CD4-positive, alpha-beta memory T cell (primary cell): ENCODE measurements around the gene TOP2A. TPM values are rescaled to one million over a fixed set of nuclear protein-coding genes. Genes with fewer than 3 reads are reported as not detected.

Experiments
- CTCF ChIA-PET: fragments of 350-600 bp; sonication (Branson Sonifier 250); formaldehyde crosslinking; loops from one replicate; lab custom pipeline; 2021; ENCODE audit warnings: inconsistent platforms; ENCODE audit not compliant: partially characterized antibody; lab: Charles Lee
- POLR2A ChIA-PET: fragments of 350-600 bp; sonication (Branson Sonifier 250); formaldehyde crosslinking; loops from one replicate; lab custom pipeline; 2021; ENCODE audit not compliant: partially characterized antibody; lab: Charles Lee
- DNase-seq, 5 donors: peaks; one replicate each; pipeline versions ENCODE4 v3.0.0 to v3.0.0-alpha.2; 2020 to 2022; ENCODE audit warnings: mixed read lengths in 1 of 5
- H3K27ac ChIP-seq: one replicate; pipeline ENCODE4 v1.7.0; 2013; ENCODE audit warnings: low read depth, low read length
- H3K27me3 ChIP-seq: 2 replicates; pipeline ENCODE4 v1.7.0; 2013; ENCODE audit warnings: mild to moderate bottlenecking, low read length, moderate library complexity; ENCODE audit not compliant: insufficient read depth
- H3K36me3 ChIP-seq: 2 replicates; pipeline ENCODE4 v1.7.0; 2013; ENCODE audit warnings: mild to moderate bottlenecking, low read length, moderate library complexity; ENCODE audit not compliant: insufficient read depth
- H3K4me1 ChIP-seq: 2 replicates; pipeline ENCODE4 v1.7.0; 2013; ENCODE audit warnings: mild to moderate bottlenecking, low read length, moderate library complexity; ENCODE audit not compliant: insufficient read depth
- H3K4me3 ChIP-seq, 2 donors: one replicate each; pipeline ENCODE4 v1.7.0; 2013; ENCODE audit warnings: low read length in 2 of 2, mild to moderate bottlenecking in 1 of 2
- H3K9me3 ChIP-seq, 2 donors: one replicate each; pipeline ENCODE4 v1.7.0; 2013; ENCODE audit warnings: low read length in 2 of 2, control low read depth in 1 of 2; ENCODE audit not compliant: control insufficient read depth in 1 of 2
- H3K27ac Mint-ChIP-seq, 7 donors: one replicate each; pipeline ENCODE4 v1.8.0; 2020 to 2021; ENCODE audit warnings: mixed read lengths in 7 of 7, mild to moderate bottlenecking in 6 of 7, inconsistent platforms in 3 of 7, moderate library complexity in 3 of 7
- H3K27me3 Mint-ChIP-seq, 2 donors: one replicate each; pipeline ENCODE4 v1.8.0; 2020 to 2021; ENCODE audit warnings: mixed read lengths in 2 of 2
- H3K36me3 Mint-ChIP-seq, 2 donors: one replicate each; pipeline ENCODE4 v1.8.0; 2020 to 2021; ENCODE audit warnings: mixed read lengths in 2 of 2, inconsistent platforms in 1 of 2, mild to moderate bottlenecking in 1 of 2
- H3K4me1 Mint-ChIP-seq, 4 donors: one replicate each; pipeline ENCODE4 v1.8.0; 2020 to 2021; ENCODE audit warnings: mixed read lengths in 4 of 4, mild to moderate bottlenecking in 1 of 4
- H3K4me3 Mint-ChIP-seq, 8 donors: one replicate each; pipeline ENCODE4 v1.8.0; 2020 to 2021; ENCODE audit warnings: mixed read lengths in 8 of 8, mild to moderate bottlenecking in 7 of 8, moderate library complexity in 6 of 8, inconsistent platforms in 3 of 8
- H3K9me3 Mint-ChIP-seq, 8 donors: one replicate each; pipeline ENCODE4 v1.8.0; 2020 to 2021; ENCODE audit warnings: mixed read lengths in 8 of 8, mild to moderate bottlenecking in 5 of 8, inconsistent platforms in 3 of 8, moderate library complexity in 1 of 8
- intact Hi-C: fragments of 100-400 bp; cut with micrococcal nuclease; formaldehyde crosslinking; loops from one replicate; pipeline ENCODE4 v1.15.1; 2023
- polyA plus RNA-seq, 2 donors: library from polyadenylated mRNA; unstranded; fragments of 300-500 nt; fragmentation: Illumina TruSeq; gene quantifications; one replicate each; pipeline ENCODE4 v1.2.3, GENCODE V29; 2021
- total RNA-seq, 2 experiments: library from RNA; stranded (reverse); gene quantifications; one replicate each; pipeline ENCODE4 v1.2.3, GENCODE V29; 2021

The TOP2A gene
- total and polyA plus RNA-seq, 4 experiments from 2014 or later, result 0.10 to 1.1 (median 0.30) TPM

- peak overlapping the region in 1 of 7 donors; percentile 12 for H3K27ac Mint-ChIP-seq
- Histone ChIP-seq H3K4me3 (no peak overlapping the region), H3K27ac (no peak overlapping the region), H3K9me3 (no peaks in the 10 kb centered on the region), H3K4me1 (peaks cover 21% of the 10 kb centered on the region), H3K36me3 (no peaks in the 10 kb centered on the region), H3K27me3 (no peaks in the 10 kb centered on the region)
- peaks cover 0 to 7% of the 10 kb centered on the region in 2 donors for H3K27me3 Mint-ChIP-seq
- no peak for DNase-seq
- H3K9me3 Mint-ChIP-seq, result no peaks in the 10 kb centered on the region
- peaks cover 5 to 12% (median 8%) of the 10 kb centered on the region in 4 donors for H3K4me1 Mint-ChIP-seq
- ChIA-PET POLR2A (interaction anchor here (1.0 to 5.0 kb wide), 4 partner anchors 56 to 200 kb away, joined by 3 to 26 read pairs (median 9); partner anchors contain the start of gene TOP2A), CTCF (interaction anchor here (0.8 to 9.8 kb wide), 10 partner anchors 10 to 199 kb away, joined by 3 to 71 read pairs (median 6); partner anchors contain the start of gene IGFBP4)
- H3K4me3 Mint-ChIP-seq, result peak overlapping the region in 4 of 8 donors; percentile 9 to 62 (median 42)
- intact Hi-C loops, result no loop called here
- H3K36me3 Mint-ChIP-seq, result no peaks in the 10 kb centered on the region
Observed at GRCh38 chr17:40361063-40361924, 56.4 kb downstream of the TOP2A start.

GRCh38 chr17:40360091-40360490 is 57.6 kb downstream of the TOP2A start:
- Histone ChIP-seq H3K4me1 (peaks cover 21% of the 10 kb centered on the region), H3K36me3 (peaks cover 9% of the 10 kb centered on the region), H3K4me3 (no peak overlapping the region), H3K27me3 (no peaks in the 10 kb centered on the region), H3K9me3 (no peaks in the 10 kb centered on the region), H3K27ac (no peak overlapping the region)
- POLR2A ChIA-PET, result interaction anchor here (1.0 to 5.0 kb wide), 2 partner anchors 37 to 173 kb away, joined by 3 to 26 read pairs; no protein-coding TSS in a partner anchor
- Mint-ChIP-seq H3K27ac (no peak overlapping the region), H3K27me3 (peaks cover 0 to 7% of the 10 kb centered on the region in 2 donors), H3K4me1 (peaks cover 6 to 12% (median 9%) of the 10 kb centered on the region in 4 donors), H3K4me3 (no peak overlapping the region), H3K36me3 (peaks cover 3 to 4% of the 10 kb centered on the region in 2 donors), H3K9me3 (no peaks in the 10 kb centered on the region)
- intact Hi-C loops, result no loop called here
- DNase-seq, result no peak
- CTCF ChIA-PET, result interaction anchor here (1.3 to 10.0 kb wide), 5 partner anchors 53 to 200 kb away, joined by 4 to 573 read pairs (median 37); partner anchors contain the start of gene RARA

- intact Hi-C loops, result loop anchor here (1.0 to 5.0 kb wide), 7 partner anchors 14 to 264 kb away; partner anchors contain the start of genes IGFBP4 and TOP2A
- peak; percentile 80 to 85 (median 82) for DNase-seq
- H3K36me3 ChIP-seq, result peaks cover 14% of the 10 kb centered on the region
- Mint-ChIP-seq H3K36me3 (peaks cover 3 to 13% of the 10 kb centered on the region in 2 donors), H3K4me3 (peak overlapping the region in 3 of 8 donors; percentile 13 to 52 (median 48)), H3K27ac (peak overlapping the region in 6 of 7 donors; percentile 37 to 91 (median 78)), H3K4me1 (peaks cover 5 to 18% (median 6%) of the 10 kb centered on the region in 4 donors), H3K27me3 (peaks cover 0 to 7% of the 10 kb centered on the region in 2 donors), H3K9me3 (no peaks in the 10 kb centered on the region)
- ChIA-PET POLR2A (interaction anchor here (1.1 to 29.0 kb wide), 5 partner anchors 44 to 189 kb away, joined by 4 to 1054 read pairs (median 5); partner anchors contain the start of genes IGFBP4 and RARA), CTCF (interaction anchor here (0.8 to 10.0 kb wide), 17 partner anchors 10 to 369 kb away, joined by 3 to 573 read pairs (median 5); partner anchors contain the start of genes RARA and TOP2A)
- H3K9me3 ChIP-seq, result no peaks in the 10 kb centered on the region
- H3K4me3 ChIP-seq, result no peak overlapping the region
- H3K27ac ChIP-seq, result no peak overlapping the region
- H3K4me1 ChIP-seq, result peaks cover 16% of the 10 kb centered on the region
- H3K27me3 ChIP-seq, result no peaks in the 10 kb centered on the region
Observed at GRCh38 chr17:40358323-40359038, 59.2 kb downstream of the TOP2A start.

- intact Hi-C loops, result loop anchor here (5.0 kb wide), 2 partner anchors 40 to 265 kb away; no protein-coding TSS in a partner anchor
- H3K27ac Mint-ChIP-seq, result peak overlapping the region in 3 of 7 donors; percentile 64 to 79 (median 65)
Observed at GRCh38 chr17:40356990-40357881, 60.5 kb downstream of the TOP2A start.

GRCh38 chr17:40355804-40356758 is 61.6 kb downstream of the TOP2A start:
- no peak overlapping the region for H3K27ac ChIP-seq
- peaks cover 29% of the 10 kb centered on the region for H3K36me3 ChIP-seq
- H3K4me1 ChIP-seq, result peaks cover 9% of the 10 kb centered on the region
- H3K4me1 Mint-ChIP-seq, result peaks cover 11 to 25% (median 12%) of the 10 kb centered on the region in 4 donors
- no peak for DNase-seq
- CTCF ChIA-PET, result interaction anchor here (1.1 to 10.0 kb wide), 20 partner anchors 15 to 204 kb away, joined by 3 to 573 read pairs (median 7); partner anchors contain the start of gene RARA
- no peak overlapping the region for H3K4me3 Mint-ChIP-seq
- no peaks in the 10 kb centered on the region for H3K27me3 ChIP-seq
- POLR2A ChIA-PET, result interaction anchor here (0.5 to 29.0 kb wide), 6 partner anchors 11 to 291 kb away, joined by 3 to 1054 read pairs (median 10); partner anchors contain the start of genes RARA and SMARCE1
- intact Hi-C loops, result loop anchor here (1.0 to 5.0 kb wide), 3 partner anchors 41 to 266 kb away; no protein-coding TSS in a partner anchor
- peak overlapping the region in 2 of 7 donors; percentile 68 to 73 for H3K27ac Mint-ChIP-seq
- peaks cover 9 to 32% of the 10 kb centered on the region in 2 donors for H3K36me3 Mint-ChIP-seq
- no peaks in the 10 kb centered on the region for H3K9me3 ChIP-seq
- peaks cover 0 to 4% of the 10 kb centered on the region in 2 donors for H3K27me3 Mint-ChIP-seq
- no peak overlapping the region for H3K4me3 ChIP-seq
- no peaks in the 10 kb centered on the region for H3K9me3 Mint-ChIP-seq

More at GRCh38 chr17:40356990-40357881, 60.5 kb downstream of the TOP2A start:
- Histone ChIP-seq H3K4me1 (peaks cover 12% of the 10 kb centered on the region), H3K36me3 (peaks cover 23% of the 10 kb centered on the region), H3K9me3 (no peaks in the 10 kb centered on the region), H3K27me3 (no peaks in the 10 kb centered on the region), H3K4me3 (no peak overlapping the region), H3K27ac (no peak overlapping the region)
- no peaks in the 10 kb centered on the region for H3K9me3 Mint-ChIP-seq
- no peak for DNase-seq
- POLR2A ChIA-PET, result interaction anchor here (0.5 to 29.0 kb wide), 7 partner anchors 43 to 290 kb away, joined by 3 to 1054 read pairs (median 5); partner anchors contain the start of genes IGFBP4, RARA, SMARCE1 and TOP2A
- peaks cover 0 to 6% of the 10 kb centered on the region in 2 donors for H3K27me3 Mint-ChIP-seq
- peaks cover 7 to 25% of the 10 kb centered on the region in 2 donors for H3K36me3 Mint-ChIP-seq
- H3K4me3 Mint-ChIP-seq, result no peak overlapping the region
- H3K4me1 Mint-ChIP-seq, result peaks cover 10 to 22% (median 11%) of the 10 kb centered on the region in 4 donors
- CTCF ChIA-PET, result interaction anchor here (0.6 to 10.0 kb wide), 16 partner anchors 8 to 1552 kb away, joined by 3 to 573 read pairs (median 5); partner anchors contain the start of gene RARA
